HG03439 (cell line): Measurements from ENCODE around the gene FAM114A2.
"Not testable (repeated sequence)": the region's sequence is repeated elsewhere in the genome, so short reads cannot be mapped to it uniquely, and the experiment has no call there.

Experiments
- ATAC-seq: cut with Tn5 transposase; IDR thresholded peaks from one replicate; pipeline ENCODE4 v1.9.1; 2021; ENCODE audit warnings: mild to moderate bottlenecking, moderate library complexity; ENCODE audit not compliant: unreplicated experiment

The FAM114A2 gene

DNA sequence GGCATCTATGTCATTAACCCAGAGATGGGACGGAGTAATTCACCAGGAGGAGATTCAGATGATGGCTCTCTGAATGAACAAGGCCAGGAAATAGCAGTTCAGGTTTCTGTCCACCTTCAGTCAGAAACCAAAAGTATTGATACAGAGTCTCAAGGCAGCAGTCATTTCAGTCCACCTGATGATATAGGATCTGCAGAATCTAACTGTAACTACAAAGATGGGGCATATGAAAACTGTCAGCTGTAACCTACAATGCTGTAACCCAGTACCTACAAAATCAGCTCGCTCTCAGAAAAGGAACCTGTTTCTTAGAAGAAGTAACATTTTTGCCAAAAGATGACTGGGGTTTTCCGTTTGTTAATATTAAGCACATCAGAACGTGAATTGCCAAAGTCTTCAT lies 14.8 kb upstream of the FAM114A2 start:
- no peak for ATAC-seq

GRCh38 chr5:154049636-154050035 lies 10.9 kb upstream of the FAM114A2 start:
- no peak for ATAC-seq

DNA sequence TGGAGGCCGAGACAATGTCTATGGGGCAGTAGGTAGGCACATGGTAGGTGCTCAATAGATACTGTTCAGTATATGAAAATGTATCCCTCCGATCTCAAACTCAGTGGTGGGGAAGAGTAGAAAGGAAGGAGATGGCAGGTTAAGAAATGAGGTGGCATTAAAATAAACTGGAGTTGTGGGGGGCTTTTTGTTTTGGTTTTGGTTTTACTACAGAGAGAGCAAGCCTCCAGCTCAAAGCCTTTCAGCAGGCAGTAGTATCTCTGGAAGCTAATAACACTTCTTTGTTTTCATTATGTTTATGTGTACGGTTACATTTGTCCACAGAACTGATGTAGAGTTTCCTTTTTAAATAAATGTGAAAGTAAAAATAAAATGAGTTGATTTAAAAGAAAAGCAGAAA lies 8.6 kb upstream of the FAM114A2 start:
- ATAC-seq, result no peak

GRCh38 chr5:154046486-154046885 lies 7.8 kb upstream of the FAM114A2 start:
- no peak for ATAC-seq

GRCh38 chr5:154044581-154044980 lies 5.9 kb upstream of the FAM114A2 start:
- no peak for ATAC-seq

GRCh38 chr5:154044099-154044498 lies 5.4 kb upstream of the FAM114A2 start:
- ATAC-seq, result no peak

DNA sequence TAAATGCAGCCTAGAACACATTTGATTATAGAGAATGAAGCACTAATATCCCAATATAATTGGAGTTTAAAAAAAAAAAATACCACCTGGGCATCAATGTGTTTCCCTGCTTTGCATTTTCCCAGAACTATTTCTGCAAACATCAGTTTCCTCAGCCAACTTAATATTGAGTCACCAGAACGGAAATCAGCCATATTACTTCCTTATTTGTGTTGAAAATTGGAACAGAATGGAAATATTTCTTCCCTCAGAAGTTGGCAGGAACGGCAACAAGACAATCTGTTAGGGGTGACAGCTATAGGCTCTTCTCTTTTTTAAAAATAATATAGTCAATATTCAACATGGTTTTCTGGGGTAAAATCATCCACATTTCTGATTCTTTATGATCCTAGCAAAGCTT lies 4.1 kb upstream of the FAM114A2 start:
- ATAC-seq, result no peak

- no peak for ATAC-seq
Observed at GRCh38 chr5:154039458-154039829, 734 bp upstream of the FAM114A2 start.

- peak; percentile 63 for ATAC-seq
Observed at GRCh38 chr5:154038261-154038706, 426 bp downstream of the FAM114A2 start.

- no peak for ATAC-seq
Observed at GRCh38 chr5:154034944-154035343, 3.8 kb downstream of the FAM114A2 start.

- ATAC-seq, result no peak
Observed at GRCh38 chr5:154031937-154032489, 6.7 kb downstream of the FAM114A2 start.

- ATAC-seq, result no peak
Observed at GRCh38 chr5:154025951-154026350, 12.8 kb downstream of the FAM114A2 start.

- not testable (repeated sequence) for ATAC-seq
Observed at GRCh38 chr5:154018919-154019318, 19.8 kb downstream of the FAM114A2 start.

- ATAC-seq, result no peak
Observed at GRCh38 chr5:154015071-154015693, 23.5 kb downstream of the FAM114A2 start.

DNA sequence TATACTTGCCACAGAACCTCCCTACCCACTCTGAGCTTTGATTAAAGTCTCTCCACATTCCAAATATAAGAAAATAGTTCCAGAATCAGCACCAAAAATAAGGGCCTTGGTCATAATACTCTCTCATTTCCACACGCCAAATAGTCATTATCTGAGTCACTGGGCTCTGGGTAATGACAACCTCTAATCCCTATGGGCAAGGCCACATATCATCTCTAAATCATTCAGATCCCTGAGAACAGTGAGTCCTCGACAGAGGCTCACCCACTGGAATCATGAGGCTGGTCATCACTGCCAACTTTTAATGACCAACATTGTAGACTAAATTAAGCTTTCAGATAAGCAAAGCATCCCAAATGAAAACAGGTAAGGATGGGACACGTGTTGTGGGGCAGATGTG lies 28.1 kb downstream of the FAM114A2 start:
- ATAC-seq, result no peak

DNA sequence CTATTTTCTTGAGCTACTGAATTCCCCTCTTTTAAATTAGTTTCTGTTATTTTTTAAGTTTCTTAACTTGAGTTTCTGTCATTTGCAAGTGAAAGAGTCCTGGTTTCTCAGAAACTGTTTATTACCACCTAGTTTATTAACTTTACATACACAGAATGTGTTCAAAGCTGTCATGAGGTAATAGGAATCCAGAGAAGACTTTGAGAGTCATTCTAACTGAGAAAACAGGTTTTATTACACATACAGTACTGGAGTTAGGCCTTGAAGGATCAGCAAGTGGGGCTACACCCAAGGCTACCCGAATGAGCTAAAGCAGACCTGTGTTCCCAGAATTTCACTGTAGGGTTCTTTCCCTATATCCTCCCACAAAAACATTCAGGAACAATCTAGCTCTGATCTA lies 33.1 kb downstream of the FAM114A2 start:
- ATAC-seq, result no peak

DNA sequence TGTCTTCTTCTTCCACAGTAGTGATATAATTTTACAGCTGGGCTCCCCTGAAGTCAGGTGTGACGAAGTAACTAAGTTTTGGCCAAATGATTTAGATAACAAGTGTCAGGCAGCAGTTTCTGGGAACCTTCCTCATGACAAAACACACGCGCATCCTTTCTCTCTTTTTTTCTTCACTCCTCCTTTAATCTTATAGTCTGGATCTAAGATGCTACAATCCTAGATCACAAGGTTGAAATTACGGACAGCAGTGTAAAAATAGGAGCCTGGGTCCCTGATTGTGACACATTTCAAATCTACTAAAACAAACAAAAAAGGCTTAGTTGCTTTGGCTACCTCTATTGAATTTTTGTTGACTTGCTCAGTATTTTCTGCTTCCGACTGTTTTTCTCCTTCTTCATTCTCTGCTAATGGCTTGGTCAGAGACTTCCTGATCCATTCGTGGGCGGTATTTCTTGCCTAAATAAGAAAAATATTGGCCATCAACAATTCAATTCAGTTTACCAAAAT lies 36.1 kb downstream of the FAM114A2 start:
- no peak for ATAC-seq

- ATAC-seq, result no peak
Observed at GRCh38 chr5:154002093-154002492, 36.6 kb downstream of the FAM114A2 start.

DNA sequence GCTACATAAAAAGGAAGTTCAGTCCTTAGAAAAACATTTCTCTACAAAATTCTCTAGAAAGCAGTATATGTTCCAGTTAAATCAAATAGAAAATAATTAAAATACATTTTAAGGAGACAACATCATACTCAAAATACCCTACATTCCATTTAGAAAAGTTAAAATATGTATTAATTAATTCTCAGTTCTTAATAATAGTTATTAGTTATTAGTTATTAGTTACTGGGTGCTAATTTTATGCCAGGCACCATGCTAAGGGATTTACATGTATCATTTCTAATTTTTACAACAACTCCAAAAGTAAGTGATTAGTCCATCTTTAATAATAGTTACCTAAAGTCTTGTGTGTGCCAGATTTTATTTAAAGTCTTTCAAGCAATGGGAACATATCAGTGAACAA lies 38.0 kb downstream of the FAM114A2 start:
- ATAC-seq, result no peak

DNA sequence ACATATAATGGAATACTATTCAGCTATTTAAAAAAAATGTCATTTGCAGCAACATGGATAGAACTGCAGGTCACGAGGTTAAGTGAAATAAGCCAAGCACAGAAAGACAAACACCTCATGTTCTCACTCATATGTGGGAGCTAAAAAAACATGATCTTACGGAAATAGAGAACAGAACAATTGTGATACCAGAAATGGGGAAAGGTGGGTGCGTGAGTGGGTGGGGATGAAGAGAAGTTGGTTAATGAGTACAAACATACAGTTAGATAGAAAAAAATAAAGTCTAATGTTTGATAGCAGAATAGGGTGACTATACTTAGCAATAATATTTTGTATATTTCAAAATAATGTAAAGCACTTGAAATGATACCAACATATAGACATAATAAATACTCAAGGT lies 38.7 kb downstream of the FAM114A2 start:
- ATAC-seq, result no peak

GRCh38 chr5:153998768-153999167 lies 39.9 kb downstream of the FAM114A2 start:
- ATAC-seq, result no peak

DNA sequence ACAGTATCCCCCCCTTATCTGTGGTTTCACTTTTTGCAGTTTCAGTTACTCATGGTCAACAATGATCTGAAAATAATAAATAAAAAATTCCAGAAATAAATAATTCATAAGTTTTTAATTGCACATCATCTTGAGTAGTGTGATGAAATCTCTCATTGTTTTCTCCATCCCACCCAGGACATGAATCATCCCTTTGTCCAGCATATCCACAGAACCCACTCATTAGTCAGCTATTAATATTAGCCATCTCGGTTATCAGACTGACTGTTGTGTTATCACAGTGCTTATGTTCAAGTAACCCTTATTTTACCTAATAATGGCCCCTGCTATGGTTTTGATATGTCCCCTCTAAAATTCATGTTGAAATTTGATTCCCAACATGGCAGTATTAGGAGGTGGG lies 40.7 kb downstream of the FAM114A2 start:
- ATAC-seq, result no peak

DNA sequence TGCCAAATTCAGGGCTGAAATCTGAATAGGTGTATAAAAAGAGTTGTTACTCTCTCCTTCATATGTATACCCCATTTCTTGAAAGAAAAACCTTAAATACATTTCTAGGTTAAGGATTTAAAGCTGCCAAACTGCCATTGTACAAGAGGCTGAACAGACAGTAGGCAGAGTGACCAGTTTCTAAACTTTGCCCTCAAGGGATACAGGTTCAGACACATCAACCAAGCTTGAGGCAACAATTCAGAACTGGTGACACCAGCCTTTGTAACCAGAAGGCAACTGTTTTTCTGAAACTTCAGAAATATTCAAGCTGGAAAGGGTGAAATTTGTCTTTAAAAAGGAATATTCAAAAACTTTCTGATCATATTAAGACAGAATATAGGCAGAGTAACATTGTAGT lies 47.5 kb downstream of the FAM114A2 start:
- ATAC-seq, result no peak
